ENCODE results near the gene CHRNB4.

DNA sequence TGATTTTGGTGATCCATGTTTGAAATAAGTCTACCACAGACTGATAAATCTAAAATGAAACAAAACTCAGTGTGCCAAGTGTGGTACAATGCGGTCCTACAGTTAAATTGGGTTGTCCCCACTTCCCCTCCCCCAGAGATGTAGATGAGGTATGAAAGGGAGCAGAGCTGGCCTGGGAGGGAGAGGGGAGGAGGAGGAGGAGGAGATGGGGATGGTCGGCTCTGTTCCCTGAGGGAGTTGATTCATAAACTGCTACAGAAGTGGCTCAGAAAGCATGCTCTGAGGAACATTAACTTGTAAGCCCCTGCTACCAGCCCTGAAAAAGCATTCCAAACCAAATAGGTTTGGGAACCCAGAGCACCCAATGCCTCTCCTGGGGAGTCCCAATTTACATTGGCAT lies 28.0 kb upstream of the CHRNB4 start:
- TF ChIP-seq POLR2A (IDR thresholded peaks at IDR 0.05; ENCODE audit: low read depth, low read length) (no peak), TAF1 (IDR thresholded peaks at IDR 0.05; ENCODE audit: borderline replicate concordance, low read depth, low read length) (no peak), POLR2AphosphoS5 (IDR thresholded peaks at IDR 0.05; ENCODE audit: low read depth, low read length) (no peak)
